GM18508 (cell line): ENCODE data around the gene IDH1.
"Not testable (repeated sequence)": the region's sequence is repeated elsewhere in the genome, so short reads cannot be mapped to it uniquely, and the experiment has no call there.

Experiments
- ATAC-seq: cut with Tn5 transposase; IDR thresholded peaks from one replicate; pipeline ENCODE4 v1.9.1; 2021; ENCODE audit warnings: moderate number of reproducible peaks; ENCODE audit not compliant: insufficient read depth, unreplicated experiment

Gene IDH1

DNA sequence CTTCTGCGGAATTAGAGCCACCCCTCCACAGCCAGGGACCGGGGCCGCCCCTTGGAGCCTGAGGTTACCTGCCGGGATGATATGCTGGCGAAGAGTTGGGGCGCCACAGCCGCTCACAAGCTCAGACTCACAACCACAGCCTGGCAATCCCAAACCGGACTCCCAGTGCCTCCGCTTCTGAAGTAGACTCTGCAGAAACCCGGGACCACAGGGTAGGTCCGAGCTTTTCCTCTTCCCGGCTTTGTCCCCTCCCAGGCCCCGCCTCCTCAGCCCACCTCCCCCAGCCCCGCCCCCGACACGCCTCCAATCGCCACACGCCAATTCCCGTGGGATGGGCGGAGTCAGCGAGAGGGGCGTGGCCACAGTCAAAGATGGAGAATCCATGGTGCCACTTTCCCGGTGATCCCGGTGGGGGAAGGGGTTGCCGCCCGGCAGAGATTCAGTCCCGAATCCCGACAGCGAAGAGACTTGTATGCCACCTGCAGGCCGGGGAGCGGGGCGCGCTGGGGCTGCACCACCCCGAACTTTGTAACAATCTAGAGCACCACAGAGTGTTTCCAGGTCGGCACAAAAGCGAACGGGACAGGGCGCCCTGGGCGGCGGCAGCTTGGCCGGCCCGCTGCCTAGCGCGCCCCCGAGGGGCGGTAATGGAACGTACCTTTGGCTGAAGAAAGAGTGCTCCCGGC lies at the start of gene IDH1:
Gene IDH1 (minus strand): TSS at position 201 of the 686 bp plus-strand sequence. CDS start 3,520 bp downstream, outside the sequence.
- peak; percentile 46 for ATAC-seq

DNA sequence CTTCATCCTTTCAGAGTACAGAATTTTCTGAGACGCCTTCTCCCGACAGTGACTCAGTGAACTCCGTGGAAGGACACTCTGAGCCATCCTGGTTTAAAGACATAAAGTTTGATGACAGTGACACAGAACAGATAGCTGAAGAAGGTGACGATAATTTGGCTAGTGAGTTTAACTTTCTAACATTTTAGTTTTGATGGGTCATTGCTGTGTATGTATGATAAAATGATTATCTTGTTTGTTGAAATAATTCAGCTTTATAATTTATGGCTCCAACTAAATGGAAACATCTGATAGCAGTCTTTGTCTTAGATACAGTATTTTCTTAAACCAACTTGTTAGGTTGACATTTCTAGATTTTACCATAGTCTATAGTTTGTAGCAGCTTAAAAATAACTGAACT lies 49.3 kb upstream of the IDH1 start:
- no peak for ATAC-seq

DNA sequence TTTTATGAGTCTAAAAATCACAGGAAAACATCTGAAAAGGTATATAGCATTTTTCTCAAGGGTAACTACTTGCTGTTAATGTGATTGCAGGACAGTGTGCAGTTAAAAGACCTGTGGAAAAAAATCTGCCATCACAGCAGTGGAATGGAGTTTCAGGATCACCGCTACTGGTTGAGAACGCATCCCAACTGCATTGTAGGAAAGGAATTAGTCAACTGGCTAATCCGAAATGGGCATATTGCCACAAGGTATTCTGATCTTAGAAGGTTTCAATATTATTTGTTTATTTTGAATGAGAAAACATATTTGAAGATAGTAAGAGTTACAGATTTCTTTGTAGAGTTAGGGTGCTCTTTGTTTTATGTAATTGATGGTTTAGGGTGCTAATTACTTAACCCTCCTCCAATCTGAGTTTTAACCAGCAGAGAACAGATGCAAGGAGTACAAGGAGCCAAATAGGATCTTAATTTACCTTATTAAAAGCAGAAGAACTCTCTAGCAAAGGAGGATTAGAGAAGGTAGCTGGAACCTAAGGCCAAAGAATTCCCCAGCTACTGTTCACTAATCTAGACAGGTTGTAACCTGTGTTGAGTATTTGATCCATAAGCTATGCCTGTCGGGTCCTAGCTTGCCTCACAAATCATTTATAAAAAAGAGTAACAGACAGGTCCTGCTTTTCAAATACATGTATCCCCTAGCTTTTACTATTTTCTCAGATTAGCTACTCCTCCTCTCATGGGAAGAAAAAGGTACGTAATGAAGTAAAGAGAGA lies 46.2 kb upstream of the IDH1 start:
- ATAC-seq: no peak

DNA sequence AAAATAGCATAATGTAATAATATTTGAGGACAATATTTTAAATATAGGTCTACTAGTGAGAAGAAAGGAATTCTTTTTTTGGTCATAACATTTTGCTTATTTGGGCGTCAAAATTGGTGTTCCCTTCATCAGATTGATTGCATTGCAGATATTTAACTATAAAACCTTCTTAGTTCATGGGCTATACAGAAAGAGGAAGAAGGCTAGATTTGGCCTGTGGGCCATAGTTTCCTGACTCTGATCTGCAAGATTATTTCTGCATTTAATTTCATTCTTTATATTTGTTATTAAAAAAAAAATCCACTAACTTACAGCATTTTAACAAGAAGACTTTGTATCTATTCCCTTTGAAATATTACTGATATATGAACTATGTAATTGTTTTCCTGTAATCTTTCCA lies 43.1 kb upstream of the IDH1 start:
- no peak for ATAC-seq

DNA sequence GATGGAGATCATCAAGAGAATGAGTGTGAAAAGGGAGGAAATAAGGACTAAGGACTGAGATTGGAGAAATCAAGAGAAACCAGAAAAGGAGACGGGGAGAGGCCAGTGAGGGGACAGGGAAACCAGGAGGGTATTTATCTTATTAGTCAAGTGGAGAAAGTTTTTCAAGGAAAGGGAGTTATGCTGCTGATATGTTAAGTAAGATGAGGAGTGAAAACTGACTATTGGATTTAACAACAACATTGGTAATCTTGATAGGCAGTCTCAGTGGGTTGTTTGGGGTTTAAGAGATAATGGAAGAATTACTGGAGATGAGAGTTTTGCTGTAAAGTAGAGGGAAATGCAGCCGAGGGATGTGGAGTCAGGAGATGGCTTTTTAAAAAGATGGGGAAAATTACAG lies 41.7 kb upstream of the IDH1 start:
- no peak for ATAC-seq

DNA sequence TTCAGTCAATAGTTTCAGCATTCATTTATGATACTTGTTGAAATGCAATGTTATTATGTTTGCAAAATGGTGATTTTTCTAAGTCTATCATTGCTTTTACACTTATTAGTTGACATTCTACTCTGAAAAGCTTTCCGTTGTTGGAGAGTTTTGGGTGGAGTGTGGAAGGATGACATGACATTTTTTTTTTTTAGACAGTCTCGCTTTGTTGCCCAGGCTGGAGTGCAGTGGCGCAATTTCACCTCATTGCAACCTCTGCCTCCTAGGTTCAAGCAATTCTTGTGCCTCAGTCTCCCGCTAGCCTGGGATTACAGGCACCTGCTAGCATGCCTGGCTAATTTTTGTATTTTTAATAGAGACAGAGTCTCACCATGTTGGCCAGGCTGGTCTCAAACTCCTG lies 41.0 kb upstream of the IDH1 start:
- no peak for ATAC-seq

DNA sequence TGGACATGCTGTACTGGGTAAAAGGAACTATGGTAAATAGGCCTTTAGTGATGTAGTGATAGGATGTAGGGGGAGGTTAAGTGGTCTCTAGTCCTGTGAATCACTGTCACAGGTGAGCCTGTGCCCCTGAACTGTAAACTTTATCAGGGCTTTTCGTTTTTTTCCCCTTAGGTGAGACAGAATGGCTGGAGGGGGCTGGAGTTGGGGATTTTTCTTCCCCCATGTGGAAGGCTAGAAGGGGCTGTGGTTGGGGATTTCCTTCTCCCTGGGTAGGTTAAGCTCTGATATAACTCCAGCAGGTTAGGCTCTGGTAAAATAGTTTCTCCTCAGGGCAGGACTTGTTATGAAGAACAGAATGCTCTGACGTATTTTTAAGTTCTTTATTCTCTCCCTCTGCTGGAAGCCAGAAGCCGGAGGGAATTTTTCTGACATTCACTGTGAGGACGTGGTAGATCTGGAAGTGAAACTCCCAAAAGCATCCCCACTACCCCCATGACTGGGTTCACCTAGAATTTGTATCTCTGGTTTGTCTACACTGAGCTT lies 39.7 kb upstream of the IDH1 start:
- ATAC-seq: peak; percentile 55

DNA sequence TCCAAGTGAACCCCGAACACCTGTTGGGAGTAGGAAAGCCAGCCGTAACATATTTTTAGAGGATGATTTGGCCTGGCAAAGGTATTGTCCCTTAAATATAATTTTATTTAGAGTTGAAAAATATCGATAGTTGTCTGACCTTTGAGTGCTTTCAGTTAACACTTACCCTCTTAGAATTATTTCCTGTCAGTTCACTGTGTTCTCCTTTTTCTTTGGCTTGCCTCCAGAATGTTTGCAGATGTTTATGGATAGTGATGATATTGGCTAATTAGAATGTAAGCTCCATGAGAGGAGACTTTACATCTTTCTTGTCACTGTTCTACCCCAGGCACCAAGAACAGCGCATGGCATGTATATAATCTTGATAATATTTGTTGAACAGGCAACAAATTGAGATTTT lies 31.0 kb upstream of the IDH1 start:
- no peak for ATAC-seq

DNA sequence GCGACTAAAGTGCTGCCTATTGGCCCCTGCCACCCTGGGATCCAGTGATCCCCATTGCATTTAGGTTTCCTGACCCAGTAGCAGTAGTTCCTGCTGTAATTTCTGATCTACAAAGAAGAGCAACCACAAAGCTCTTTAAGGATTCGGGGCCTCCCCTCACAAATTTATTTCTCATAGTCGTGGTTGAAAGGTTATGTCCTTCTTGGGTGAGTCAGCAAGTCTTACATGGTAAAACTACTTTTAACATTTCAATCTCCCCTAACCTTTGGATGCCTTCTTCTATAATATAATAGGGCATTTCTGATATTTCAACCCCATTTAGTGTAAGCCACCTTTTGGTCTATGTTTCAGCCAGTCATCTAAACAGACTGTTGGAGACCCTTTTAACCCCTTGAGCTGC lies 26.1 kb upstream of the IDH1 start:
- no peak for ATAC-seq

DNA sequence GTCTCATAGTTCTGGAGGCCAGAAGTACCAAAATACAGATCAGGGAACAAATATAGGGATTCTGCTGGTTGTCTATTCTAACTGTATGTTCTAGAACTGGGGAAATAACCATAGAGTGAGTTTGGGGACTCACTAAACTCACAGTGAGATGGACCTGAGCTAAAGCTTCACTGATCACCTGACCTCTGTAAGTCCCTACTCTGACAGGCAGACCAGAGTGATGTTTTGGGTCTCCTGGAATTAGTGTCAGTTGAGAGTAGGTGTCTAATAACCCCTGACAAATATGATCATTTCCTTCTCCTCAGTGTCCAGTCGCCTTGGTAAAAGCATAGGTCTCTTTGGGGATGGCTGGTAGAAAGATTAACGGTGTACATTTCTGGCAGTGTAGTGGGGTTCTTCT lies 25.4 kb upstream of the IDH1 start:
- ATAC-seq: no peak

DNA sequence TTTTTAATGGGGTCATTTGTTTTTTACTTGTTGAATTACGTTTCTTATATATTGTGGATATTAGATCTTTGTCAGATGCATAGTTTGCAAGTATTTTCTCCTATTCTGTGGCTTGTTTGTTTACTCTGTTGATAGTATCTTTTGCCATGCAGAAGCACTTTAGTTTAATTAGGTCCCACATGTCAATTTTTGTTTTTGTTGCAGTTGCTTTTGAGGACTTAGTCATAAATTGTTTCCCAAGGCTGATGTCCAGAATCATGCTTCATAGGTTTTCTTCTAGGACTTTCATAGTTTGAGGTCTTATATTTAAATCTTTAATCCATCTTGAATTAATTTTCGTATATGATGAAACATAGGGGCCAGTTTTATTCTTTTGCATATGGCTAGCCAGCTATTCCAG lies 24.4 kb upstream of the IDH1 start:
- ATAC-seq: no peak

DNA sequence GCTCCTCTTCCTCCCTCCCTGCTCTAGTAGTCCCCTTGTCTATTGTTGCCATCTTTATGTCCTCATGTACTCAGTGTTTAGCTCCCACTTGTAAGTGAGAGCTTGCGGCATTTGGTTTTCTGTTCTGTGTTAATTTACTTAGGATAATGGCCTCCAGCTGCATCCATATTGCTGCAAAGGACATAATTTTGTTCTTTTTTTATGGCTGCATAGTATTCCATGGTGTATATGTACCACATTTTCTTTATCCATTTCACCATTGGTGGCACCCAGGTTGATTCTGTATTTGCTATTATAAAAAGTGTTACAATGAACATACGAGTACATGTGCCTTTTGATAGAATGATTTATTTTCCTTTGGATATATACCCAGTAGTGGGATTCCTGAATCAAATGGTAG lies 23.7 kb upstream of the IDH1 start:
- no peak for ATAC-seq

DNA sequence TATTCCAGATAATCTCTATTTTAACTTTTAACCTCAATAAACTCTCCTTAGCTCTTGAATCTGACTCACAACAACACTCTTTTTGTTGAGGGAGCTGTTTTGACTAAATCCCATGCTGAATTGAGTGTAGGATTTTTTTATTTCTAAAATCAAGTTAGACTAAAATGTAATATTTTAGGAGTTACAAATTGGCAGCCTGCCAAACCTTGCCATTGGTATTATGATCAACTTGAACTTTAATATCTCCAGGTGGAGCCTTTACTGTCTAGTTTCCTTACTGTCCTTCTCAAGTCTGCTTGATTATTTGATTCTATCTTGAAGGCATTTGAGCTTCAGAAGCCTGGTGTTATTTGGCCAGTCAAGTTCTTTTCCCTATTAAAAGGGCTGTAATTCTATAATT lies 19.9 kb upstream of the IDH1 start:
- ATAC-seq: no peak

DNA sequence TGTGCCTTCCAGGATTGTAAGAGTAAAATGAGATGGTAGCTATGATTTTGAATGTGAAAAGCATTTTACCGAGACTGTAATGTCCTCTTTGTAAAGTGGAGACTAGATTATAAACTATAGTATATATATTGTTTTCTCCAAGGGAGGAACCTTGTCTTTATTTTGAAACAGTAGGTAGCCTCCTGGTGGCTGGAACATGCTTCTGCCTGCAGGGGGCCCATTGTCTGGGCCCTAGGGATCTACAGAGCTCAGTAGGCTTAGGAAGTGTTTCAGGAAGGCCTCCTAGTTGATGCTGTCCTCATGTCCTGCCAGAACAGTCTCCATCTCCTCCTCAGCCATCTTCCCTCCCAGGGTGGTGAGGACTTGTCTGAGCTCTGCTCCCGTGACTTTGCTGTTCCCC lies 14.2 kb upstream of the IDH1 start:
- no peak for ATAC-seq

DNA sequence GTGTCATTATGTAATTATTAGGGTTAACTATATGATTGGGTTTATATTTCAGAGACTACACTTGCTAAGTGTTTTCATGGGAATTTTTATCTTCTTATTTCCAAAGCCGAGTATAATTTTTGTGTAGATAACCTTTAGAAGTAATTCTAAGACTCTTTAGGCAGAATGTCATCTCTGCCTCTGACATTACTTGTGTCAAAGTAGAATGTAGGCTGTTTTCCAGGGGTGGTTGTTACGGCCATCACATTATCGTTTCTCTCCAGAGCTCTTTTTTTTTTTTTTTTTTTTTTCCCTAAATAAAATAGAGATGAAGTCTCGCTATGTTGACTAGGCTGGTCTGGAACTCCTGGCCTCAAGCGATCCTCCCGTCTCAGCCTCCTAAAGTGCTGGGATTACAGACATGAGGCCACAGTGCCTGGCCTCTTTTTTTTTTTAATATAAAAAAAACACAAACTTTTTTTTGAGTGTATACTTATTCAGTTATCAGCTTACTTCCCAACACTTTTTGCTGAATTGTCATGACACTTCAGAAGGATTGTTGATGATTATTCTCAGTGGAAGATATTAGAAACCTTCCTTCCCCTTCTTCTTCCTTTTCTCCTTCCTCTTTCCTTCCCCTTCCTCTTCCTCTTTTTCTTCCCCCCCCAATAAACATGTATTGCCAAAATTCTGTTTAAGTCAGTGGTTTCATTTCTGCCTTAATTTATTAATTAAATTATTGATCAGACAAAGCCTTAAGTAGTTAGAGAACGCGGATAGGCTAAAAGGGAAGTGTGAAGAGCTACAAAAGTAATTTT lies 13.5 kb upstream of the IDH1 start:
- ATAC-seq: no peak

DNA sequence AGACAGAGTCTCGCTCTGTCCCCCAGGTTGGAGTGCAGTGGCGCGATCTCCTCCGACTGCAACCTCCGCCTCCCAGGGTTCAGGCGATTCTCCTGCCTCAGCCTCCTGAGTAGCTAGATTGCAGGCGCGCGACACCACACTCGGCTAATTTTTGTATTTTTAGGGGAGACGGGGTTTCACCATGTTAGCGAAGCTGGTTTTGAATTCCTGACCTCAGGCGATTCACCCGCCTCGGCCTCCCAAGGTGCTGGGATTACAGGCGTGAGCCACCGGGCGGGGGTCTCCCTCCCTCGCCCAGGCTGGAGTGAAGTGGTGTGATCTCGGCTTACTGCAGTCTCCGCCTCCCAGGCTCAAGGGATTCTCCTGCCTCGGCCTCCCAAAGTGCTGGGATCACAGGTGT lies 12.7 kb upstream of the IDH1 start:
- not testable (repeated sequence) for ATAC-seq

DNA sequence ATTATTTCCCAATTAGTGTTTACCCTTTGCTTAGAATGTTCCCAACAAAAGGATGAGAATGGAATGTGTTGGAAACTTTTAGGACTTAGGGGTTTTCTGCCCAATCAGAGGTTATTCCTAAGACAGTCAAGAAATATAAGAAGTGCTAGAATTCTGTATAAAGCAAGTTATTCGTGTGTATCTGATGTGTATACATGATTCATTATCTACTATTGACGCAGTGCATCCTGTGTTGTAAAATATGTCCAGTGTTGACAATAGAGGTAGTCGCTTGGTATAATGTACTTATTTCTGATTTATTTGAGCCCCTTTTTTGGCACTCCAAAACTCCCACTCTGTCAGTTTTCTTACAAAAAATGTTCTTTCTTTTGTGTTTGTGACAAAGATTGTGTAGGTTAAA lies 12.1 kb upstream of the IDH1 start:
- ATAC-seq: no peak

DNA sequence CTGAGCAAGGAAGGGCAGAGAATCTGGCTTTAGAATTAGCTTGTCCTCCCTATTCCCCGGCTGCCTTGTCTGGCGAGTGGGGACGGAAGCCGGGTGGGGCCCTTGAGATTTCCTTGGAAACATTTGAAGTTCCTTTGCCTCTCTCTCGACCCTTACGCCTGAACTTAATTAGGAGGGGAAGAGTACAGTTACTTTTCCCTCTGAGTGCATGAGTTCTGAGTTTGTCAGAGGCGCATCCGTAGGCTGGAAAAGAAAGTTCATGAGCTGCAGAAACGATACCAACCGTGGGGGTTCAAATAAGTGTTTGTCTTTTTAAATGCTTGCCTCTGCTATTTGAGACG lies 11.7 kb upstream of the IDH1 start:
- peak; percentile 8 for ATAC-seq

DNA sequence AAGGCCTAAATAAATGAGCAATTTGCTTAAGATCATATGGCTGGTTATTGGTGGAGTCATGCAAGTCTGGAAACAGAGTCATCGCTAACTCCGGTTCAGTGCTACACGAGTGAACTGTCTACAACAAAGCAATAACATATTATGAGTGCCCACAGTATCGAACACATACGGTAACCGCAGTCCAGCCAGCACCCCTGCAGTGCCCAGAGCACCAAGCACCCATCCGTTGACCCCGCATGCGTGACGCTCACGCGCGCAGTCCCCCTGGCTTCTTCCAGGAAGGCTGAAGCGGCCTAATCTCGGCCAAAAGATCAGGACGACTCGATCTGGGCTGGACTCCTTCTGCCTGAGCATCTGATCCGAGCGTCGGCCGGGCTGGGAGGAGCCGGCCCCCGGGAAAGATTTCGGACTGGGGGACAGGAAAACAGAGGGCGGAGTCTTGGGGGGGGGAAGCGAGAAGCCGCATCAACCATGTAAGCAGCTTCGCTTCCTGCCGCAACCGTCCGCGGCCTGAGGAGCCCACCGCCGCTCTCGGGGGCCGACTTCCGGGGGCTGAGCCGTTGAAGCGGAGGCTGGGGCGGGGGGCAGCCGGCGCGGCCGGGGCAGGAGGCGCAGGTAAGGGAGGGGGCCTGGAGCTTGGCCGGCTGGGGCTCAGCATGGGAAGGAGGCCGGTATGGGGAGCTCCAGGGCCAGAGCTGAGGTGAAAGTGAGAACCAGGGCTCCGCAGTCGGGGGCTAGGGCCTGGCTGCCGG lies 11.1 kb upstream of the IDH1 start, which contains the start of gene PIKFYVE:
Gene PIKFYVE (plus strand): TSS at position 455 of the 752 bp plus-strand sequence. CDS start 5,265 bp downstream, outside the sequence.
- peak; percentile 70 for ATAC-seq

DNA sequence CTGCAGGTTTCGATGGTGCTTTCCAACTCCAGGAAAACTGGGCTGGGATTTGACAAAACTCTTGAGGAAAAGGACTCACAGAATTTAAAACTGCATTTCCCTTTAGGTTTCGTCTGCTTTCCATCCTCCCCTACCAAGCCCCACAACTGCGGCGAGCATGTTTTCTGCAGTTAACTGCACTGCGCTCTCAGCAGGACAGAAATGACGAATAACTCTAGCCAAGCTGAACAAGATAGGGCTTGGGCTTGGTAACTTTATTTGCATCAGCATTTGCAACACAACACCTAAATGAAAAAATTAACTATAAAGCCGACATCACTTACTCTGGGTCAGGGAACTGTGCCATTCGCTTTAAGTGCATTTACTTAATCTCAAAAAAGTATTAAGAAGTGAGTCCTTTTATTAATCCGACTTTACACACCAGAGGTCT lies 10.5 kb upstream of the IDH1 start:
- peak; percentile 25 for ATAC-seq
